Measurements from ENCODE around the gene WFIKKN1. TPM values are rescaled to one million over a fixed set of nuclear protein-coding genes. Genes with fewer than 3 reads are reported as not detected.

WFIKKN1 gene
- total RNA-seq, 1 donor from 2014 or later = 8.5 TPM

DNA sequence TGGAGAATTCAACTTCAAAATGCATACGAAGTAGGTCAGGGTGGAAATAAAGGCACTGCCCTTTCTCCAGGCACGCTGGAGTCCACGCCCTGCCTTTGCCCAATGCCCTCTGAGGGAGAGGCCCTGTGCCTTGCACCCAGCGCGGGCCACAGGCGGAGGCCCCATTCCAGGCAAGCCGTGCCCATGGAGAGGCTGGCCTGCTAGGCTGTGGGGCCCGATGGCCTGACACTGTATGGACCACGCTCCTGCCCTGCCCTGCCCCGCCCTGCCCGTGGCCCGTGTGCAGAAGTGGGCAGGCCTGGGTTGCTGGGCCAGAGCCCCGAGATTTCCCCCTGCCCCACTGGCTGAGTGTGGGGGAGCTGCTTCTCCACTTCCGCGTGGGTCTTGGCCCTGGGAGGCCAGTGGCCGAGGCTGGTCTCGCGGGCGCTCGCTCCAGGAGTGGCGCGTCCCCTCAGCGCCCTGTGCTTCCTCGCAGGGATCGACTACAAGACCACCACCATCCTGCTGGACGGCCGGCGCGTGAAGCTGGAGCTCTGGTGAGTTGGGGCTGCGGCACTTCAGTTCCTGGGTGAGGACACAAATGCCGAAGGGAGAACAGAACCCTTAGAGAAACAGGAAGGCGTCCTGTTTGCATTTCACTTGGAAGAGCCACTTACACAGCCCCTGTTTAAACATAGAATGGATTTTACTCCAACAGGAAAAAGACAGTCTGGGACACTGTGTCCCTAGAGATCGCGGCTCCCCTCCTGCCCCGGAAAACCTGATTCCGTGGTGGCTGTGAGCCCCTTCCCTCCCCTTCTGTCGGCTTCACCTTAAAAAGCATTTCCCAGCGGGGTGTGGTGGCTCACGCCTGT lies 13.8 kb upstream of the WFIKKN1 start:
- no peak overlapping the region for H3K27ac Mint-ChIP-seq (ENCODE audit: unreplicated experiment)
- H3K4me1 Mint-ChIP-seq = peaks cover 6% of the 10 kb centered on the region
- peaks cover 2% of the 10 kb centered on the region for H3K9me3 Mint-ChIP-seq
- TF ChIP-seq, protein P1, sequence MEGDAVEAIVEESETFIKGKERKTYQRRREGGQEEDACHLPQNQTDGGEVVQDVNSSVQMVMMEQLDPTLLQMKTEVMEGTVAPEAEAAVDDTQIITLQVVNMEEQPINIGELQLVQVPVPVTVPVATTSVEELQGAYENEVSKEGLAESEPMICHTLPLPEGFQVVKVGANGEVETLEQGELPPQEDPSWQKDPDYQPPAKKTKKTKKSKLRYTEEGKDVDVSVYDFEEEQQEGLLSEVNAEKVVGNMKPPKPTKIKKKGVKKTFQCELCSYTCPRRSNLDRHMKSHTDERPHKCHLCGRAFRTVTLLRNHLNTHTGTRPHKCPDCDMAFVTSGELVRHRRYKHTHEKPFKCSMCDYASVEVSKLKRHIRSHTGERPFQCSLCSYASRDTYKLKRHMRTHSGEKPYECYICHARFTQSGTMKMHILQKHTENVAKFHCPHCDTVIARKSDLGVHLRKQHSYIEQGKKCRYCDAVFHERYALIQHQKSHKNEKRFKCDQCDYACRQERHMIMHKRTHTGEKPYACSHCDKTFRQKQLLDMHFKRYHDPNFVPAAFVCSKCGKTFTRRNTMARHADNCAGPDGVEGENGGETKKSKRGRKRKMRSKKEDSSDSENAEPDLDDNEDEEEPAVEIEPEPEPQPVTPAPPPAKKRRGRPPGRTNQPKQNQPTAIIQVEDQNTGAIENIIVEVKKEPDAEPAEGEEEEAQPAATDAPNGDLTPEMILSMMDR (conservative IDR thresholded peaks at IDR 0.05) = no peak
- no peak overlapping the region for H3K4me3 Mint-ChIP-seq
- no peak for DNase-seq (ENCODE audit: low read depth, low spot score)
- H3K27me3 Mint-ChIP-seq (ENCODE audit: low read depth) = no peaks in the 10 kb centered on the region
- peaks cover 13% of the 10 kb centered on the region for H3K36me3 Mint-ChIP-seq (ENCODE audit: low read depth)

DNA sequence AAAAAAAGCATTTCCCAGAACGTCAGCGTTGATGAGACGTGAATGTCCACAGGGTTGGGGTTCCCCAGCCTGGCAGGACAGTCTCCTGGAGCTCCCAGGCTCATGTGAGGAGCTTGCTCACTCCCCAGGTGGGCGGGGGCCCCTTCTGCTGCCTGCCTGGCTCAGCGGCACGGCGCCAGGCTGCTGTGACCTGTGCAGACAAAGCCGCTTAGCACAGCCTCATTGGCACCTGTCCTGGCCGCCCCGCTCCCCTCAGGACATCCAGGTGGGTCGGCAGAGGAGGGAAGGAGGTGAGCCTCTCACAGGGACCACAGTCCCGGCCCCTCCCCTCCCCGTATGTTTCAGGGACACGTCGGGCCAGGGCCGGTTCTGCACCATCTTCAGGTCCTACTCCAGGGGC lies 12.9 kb upstream of the WFIKKN1 start:
- no peak for DNase-seq (ENCODE audit: low read depth, low spot score)
- Mint-ChIP-seq H3K36me3 (ENCODE audit: low read depth) (peaks cover 13% of the 10 kb centered on the region), H3K9me3 (peaks cover 2% of the 10 kb centered on the region), H3K4me1 (peaks cover 8% of the 10 kb centered on the region), H3K27ac (ENCODE audit: unreplicated experiment) (no peak overlapping the region), H3K27me3 (ENCODE audit: low read depth) (no peaks in the 10 kb centered on the region), H3K4me3 (no peak overlapping the region)
- TF ChIP-seq, protein P1 (conservative IDR thresholded peaks at IDR 0.05) = no peak

DNA sequence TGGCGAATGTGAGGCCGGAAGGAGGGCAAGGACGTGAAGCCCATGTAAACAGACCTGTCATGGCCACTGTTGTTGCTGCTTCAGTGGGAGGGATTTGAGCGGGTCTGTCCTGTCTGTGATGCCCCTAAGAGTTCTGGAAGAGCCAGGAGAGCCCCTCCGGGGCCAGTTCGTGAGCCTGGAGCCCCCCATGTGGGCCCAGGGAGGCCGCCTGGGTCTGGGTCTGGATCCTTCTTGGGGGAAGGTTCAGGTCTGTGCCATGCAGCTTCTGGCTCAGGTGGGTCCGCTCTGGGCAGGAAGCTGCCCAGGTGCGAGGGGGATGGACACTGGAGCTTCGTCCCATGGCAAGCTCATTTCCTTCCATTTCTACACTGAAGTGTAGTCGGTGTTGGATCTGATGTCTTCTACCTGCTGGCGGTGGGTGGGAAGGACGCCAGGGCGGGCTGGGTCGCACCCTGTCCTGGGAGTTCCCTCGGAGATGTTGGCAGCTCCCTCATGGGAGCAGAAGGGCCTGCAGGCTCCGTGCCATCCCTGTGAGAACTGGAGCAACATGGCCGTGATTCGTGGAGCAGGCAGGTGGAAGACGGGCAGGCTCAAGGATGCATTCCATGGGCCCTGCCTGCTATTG lies 11.2 kb upstream of the WFIKKN1 start:
- TF ChIP-seq, protein P1 (conservative IDR thresholded peaks at IDR 0.05) = no peak
- Mint-ChIP-seq H3K4me3 (no peak overlapping the region), H3K27me3 (ENCODE audit: low read depth) (no peaks in the 10 kb centered on the region), H3K9me3 (no peaks in the 10 kb centered on the region), H3K4me1 (peaks cover 15% of the 10 kb centered on the region), H3K36me3 (ENCODE audit: low read depth) (peaks cover 4% of the 10 kb centered on the region), H3K27ac (ENCODE audit: unreplicated experiment) (no peak overlapping the region)
- DNase-seq (ENCODE audit: low read depth, low spot score) = no peak

DNA sequence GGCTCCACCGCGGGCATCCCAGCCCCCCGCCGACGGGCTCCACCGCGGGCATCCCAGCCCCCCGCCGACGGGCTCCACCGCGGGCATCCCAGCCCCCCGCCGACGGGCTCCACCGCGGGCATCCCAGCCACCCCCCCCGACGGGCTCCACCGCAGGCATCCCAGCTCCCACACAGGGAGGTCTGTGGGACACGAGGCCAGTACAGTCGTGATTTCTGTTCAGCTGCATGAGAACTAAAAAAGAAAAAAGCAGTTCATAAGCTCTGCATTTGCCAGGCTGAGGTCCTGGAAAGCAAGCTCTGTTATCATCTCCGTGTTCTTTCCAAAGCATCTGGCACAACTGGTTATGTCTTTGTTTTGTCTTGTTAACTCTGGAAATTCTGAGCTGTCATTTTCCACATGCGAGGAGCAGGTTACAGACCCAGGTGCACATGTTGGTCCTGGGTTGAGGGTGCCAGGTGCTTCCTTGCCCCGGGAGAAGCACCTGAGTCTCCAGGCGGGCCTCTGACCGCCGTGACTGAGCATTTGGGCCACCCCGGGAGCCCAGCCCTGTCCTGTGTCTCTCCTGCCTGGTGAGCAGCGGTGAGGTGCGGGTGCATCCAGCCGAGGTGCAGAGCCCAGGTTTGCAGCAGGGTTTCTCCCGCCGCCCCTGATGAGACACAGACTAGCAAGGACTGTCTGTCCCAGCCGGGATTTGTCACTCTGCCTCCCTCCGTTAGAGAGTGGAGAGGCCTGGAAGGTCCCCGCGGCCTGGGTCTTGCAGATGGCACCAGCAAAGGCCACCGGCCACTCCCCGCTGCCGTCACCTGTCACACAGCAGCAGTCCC lies 9.9 kb upstream of the WFIKKN1 start:
- H3K4me1 Mint-ChIP-seq = peaks cover 15% of the 10 kb centered on the region

More for the DNA sequence above, 9.9 kb upstream of the WFIKKN1 start:
- H3K27me3 Mint-ChIP-seq (ENCODE audit: low read depth) = no peaks in the 10 kb centered on the region
- no peak overlapping the region for H3K4me3 Mint-ChIP-seq
- TF ChIP-seq, protein P1 (conservative IDR thresholded peaks at IDR 0.05) = no peak
- no peaks in the 10 kb centered on the region for H3K9me3 Mint-ChIP-seq
- H3K36me3 Mint-ChIP-seq (ENCODE audit: low read depth) = no peaks in the 10 kb centered on the region
- H3K27ac Mint-ChIP-seq (ENCODE audit: unreplicated experiment) = no peak overlapping the region
- DNase-seq (ENCODE audit: low read depth, low spot score) = no peak

Data from neural crest cell (in vitro differentiated cells).